Trophoblast cell (in vitro differentiated cells and primary cell): ENCODE measurements around the gene PPARD.

Experiments
- DNase-seq, 2 donors: peaks; one replicate each; pipeline ENCODE4 v3.0.0-alpha.2; 2016
- H2AFZ ChIP-seq: 2 replicates; pipeline ENCODE4 v1.6.1; 2013; ENCODE audit warnings: low read length, moderate library complexity, mild to moderate bottlenecking; ENCODE audit not compliant: insufficient read depth, poor library complexity
- H2AK5ac ChIP-seq: 2 replicates; pipeline ENCODE4 v1.6.1; 2013; ENCODE audit warnings: mild to moderate bottlenecking, low read length
- H2BK120ac ChIP-seq: 2 replicates; pipeline ENCODE4 v1.6.1; 2013; ENCODE audit warnings: low read length, mild to moderate bottlenecking, moderate library complexity; ENCODE audit not compliant: insufficient read depth, poor library complexity
- H2BK12ac ChIP-seq: 2 replicates; pipeline ENCODE4 v1.6.1; 2013; ENCODE audit warnings: mild to moderate bottlenecking, low read length, moderate library complexity
- H2BK5ac ChIP-seq: 2 replicates; pipeline ENCODE4 v1.6.1; 2013; ENCODE audit warnings: low read length, low read depth, moderate library complexity, mild to moderate bottlenecking; ENCODE audit not compliant: poor library complexity
- H3K14ac ChIP-seq: 2 replicates; pipeline ENCODE4 v1.6.1; 2013; ENCODE audit warnings: mild to moderate bottlenecking, low read length
- H3K18ac ChIP-seq: 2 replicates; pipeline ENCODE4 v1.6.1; 2013; ENCODE audit warnings: mild to moderate bottlenecking, low read length
- H3K23ac ChIP-seq: 2 replicates; pipeline ENCODE4 v1.6.1; 2013; ENCODE audit warnings: low read length
- H3K27ac ChIP-seq: 2 replicates; pipeline ENCODE4 v1.5.1; 2013; ENCODE audit warnings: low read depth, mild to moderate bottlenecking, inconsistent platforms, low read length, moderate library complexity
- H3K27me3 ChIP-seq: 2 replicates; pipeline ENCODE4 v1.6.1; 2013; ENCODE audit warnings: inconsistent platforms, mild to moderate bottlenecking, low read length, moderate library complexity; ENCODE audit not compliant: insufficient read depth
- H3K36me3 ChIP-seq, 2 experiments: 1 replicate in 1 of 2; 2 replicates in 1 of 2; pipeline ENCODE4 v1.6.1; 2013; ENCODE audit warnings: low read length in 2 of 2, mild to moderate bottlenecking in 2 of 2, moderate library complexity in 1 of 2; ENCODE audit not compliant: insufficient read depth in 2 of 2, control insufficient read depth in 1 of 2
- H3K4ac ChIP-seq: 2 replicates; pipeline ENCODE4 v1.6.1; 2013; ENCODE audit warnings: low read depth, mild to moderate bottlenecking, low read length, moderate library complexity
- H3K4me1 ChIP-seq, 2 experiments: 1 replicate in 1 of 2; 2 replicates in 1 of 2; pipeline ENCODE4 v1.6.1; 2013; ENCODE audit warnings: low read length in 2 of 2, mild to moderate bottlenecking in 2 of 2, moderate library complexity in 1 of 2; ENCODE audit not compliant: insufficient read depth in 2 of 2, control insufficient read depth in 1 of 2
- H3K4me2 ChIP-seq: 2 replicates; pipeline ENCODE4 v1.6.1; 2013; ENCODE audit warnings: inconsistent platforms, mild to moderate bottlenecking, low read length, moderate library complexity
- H3K4me3 ChIP-seq: 2 replicates; pipeline ENCODE4 v1.5.1; 2013; ENCODE audit warnings: mild to moderate bottlenecking, low read depth, low read length, inconsistent platforms
- H3K79me1 ChIP-seq: one replicate; pipeline ENCODE4 v1.6.1; 2013; ENCODE audit warnings: low read length
- H3K79me2 ChIP-seq: 2 replicates; pipeline ENCODE4 v1.6.1; 2013; ENCODE audit warnings: low read length, mild to moderate bottlenecking; ENCODE audit not compliant: control insufficient read depth, insufficient read depth, poor library complexity
- H3K9ac ChIP-seq: 2 replicates; pipeline ENCODE4 v1.6.1; 2013; ENCODE audit warnings: mild to moderate bottlenecking, low read length
- H3K9me3 ChIP-seq: 2 replicates; pipeline ENCODE4 v1.6.1; 2013; ENCODE audit warnings: low read depth, mild to moderate bottlenecking, control low read depth, inconsistent platforms, low read length; ENCODE audit not compliant: insufficient read depth
- H4K12ac ChIP-seq: 2 replicates; pipeline ENCODE4 v1.6.1; 2013; ENCODE audit warnings: low read depth, mild to moderate bottlenecking, low read length, moderate library complexity
- H4K8ac ChIP-seq: 2 replicates; pipeline ENCODE4 v1.6.1; 2013; ENCODE audit warnings: low read depth, mild to moderate bottlenecking, low read length, moderate library complexity
- H4K91ac ChIP-seq: one replicate; pipeline ENCODE4 v1.6.1; 2013; ENCODE audit warnings: low read depth, mild to moderate bottlenecking, low read length, moderate library complexity
- WGBS: extraction: QIAGEN DNeasy Blood & Tissue Kit; methylation state at CpG from one replicate; pipeline ENCODE4 v1.1.7; 2013; ENCODE audit warnings: missing lambda C conversion rate; ENCODE audit not compliant: insufficient read length, insufficient coverage; ENCODE audit errors: extremely low coverage; 5-methylcytosine and 5-hydroxymethylcytosine counted together

The PPARD gene

GRCh38 chr6:35310265-35310831, 32.0 kb upstream of the PPARD start:
- no peak overlapping the region for H3K27ac ChIP-seq
- no peaks in the 10 kb centered on the region for H3K79me1 ChIP-seq
- no peaks in the 10 kb centered on the region for H3K79me2 ChIP-seq
- peaks cover 0 to 2% of the 10 kb centered on the region in 2 experiments for H3K4me1 ChIP-seq
- no peak overlapping the region for H3K14ac ChIP-seq
- no peak overlapping the region for H2AFZ ChIP-seq
- H3K9ac ChIP-seq: no peak overlapping the region
- H3K18ac ChIP-seq: no peak overlapping the region
- H2BK5ac ChIP-seq: no peak overlapping the region
- H2BK12ac ChIP-seq: no peak overlapping the region
- H2AK5ac ChIP-seq: no peak overlapping the region
- no peak overlapping the region for H3K23ac ChIP-seq
- no peaks in the 10 kb centered on the region for H3K36me3 ChIP-seq
- peak; percentile 89 to 94 for DNase-seq
- H3K9me3 ChIP-seq: no peaks in the 10 kb centered on the region
- H4K91ac ChIP-seq: no peak overlapping the region
- H4K12ac ChIP-seq: no peak overlapping the region
- no peaks in the 10 kb centered on the region for H3K27me3 ChIP-seq
- H4K8ac ChIP-seq: no peak overlapping the region
- no peak overlapping the region for H3K4ac ChIP-seq
- no CpG with 5 or more reads among the region's 6 CpGs for WGBS
- no peak overlapping the region for H2BK120ac ChIP-seq
- no peak overlapping the region for H3K4me3 ChIP-seq
- no peak overlapping the region for H3K4me2 ChIP-seq

GRCh38 chr6:35311390-35312075, 30.8 kb upstream of the PPARD start:
- no peak overlapping the region for H3K18ac ChIP-seq
- no peak overlapping the region for H3K27ac ChIP-seq
- H3K36me3 ChIP-seq: no peaks in the 10 kb centered on the region
- no peak overlapping the region for H4K12ac ChIP-seq
- no peak overlapping the region for H2BK5ac ChIP-seq
- no peak overlapping the region for H3K9ac ChIP-seq
- DNase-seq: no peak
- no peaks in the 10 kb centered on the region for H3K79me1 ChIP-seq
- H2BK12ac ChIP-seq: no peak overlapping the region
- H3K9me3 ChIP-seq: no peaks in the 10 kb centered on the region
- H3K4me1 ChIP-seq: peaks cover 0 to 2% of the 10 kb centered on the region in 2 experiments
- H3K4ac ChIP-seq: no peak overlapping the region
- no peak overlapping the region for H2BK120ac ChIP-seq
- H2AFZ ChIP-seq: no peak overlapping the region
- no peak overlapping the region for H4K91ac ChIP-seq
- no peak overlapping the region for H2AK5ac ChIP-seq
- H3K4me2 ChIP-seq: no peak overlapping the region
- H3K79me2 ChIP-seq: no peaks in the 10 kb centered on the region
- no peak overlapping the region for H4K8ac ChIP-seq
- no peaks in the 10 kb centered on the region for H3K27me3 ChIP-seq
- no CpG with 5 or more reads among the region's 6 CpGs for WGBS
- no peak overlapping the region for H3K23ac ChIP-seq
- H3K14ac ChIP-seq: no peak overlapping the region
- no peak overlapping the region for H3K4me3 ChIP-seq

- Histone ChIP-seq H3K79me2 (no peaks in the 10 kb centered on the region), H3K27ac (no peak overlapping the region), H2BK5ac (no peak overlapping the region), H3K4me3 (no peak overlapping the region), H3K27me3 (peaks cover 3% of the 10 kb centered on the region), H2AK5ac (no peak overlapping the region), H3K79me1 (no peaks in the 10 kb centered on the region), H3K4me1 (peaks cover 0 to 2% of the 10 kb centered on the region in 2 experiments), H3K36me3 (no peaks in the 10 kb centered on the region), H2BK12ac (no peak overlapping the region), H3K18ac (no peak overlapping the region), H3K23ac (no peak overlapping the region), H2BK120ac (no peak overlapping the region), H3K4ac (no peak overlapping the region), H4K8ac (no peak overlapping the region), H2AFZ (no peak overlapping the region), H3K9me3 (no peaks in the 10 kb centered on the region), H4K12ac (no peak overlapping the region), H4K91ac (no peak overlapping the region), H3K9ac (no peak overlapping the region), H3K4me2 (no peak overlapping the region), H3K14ac (no peak overlapping the region)
- WGBS: no CpG with 5 or more reads among the region's 19 CpGs
- no peak for DNase-seq
These were observed 30.1 kb upstream of the PPARD start for GRCh38 chr6:35312076-35312800.

GRCh38 chr6:35312807-35313206, 29.6 kb upstream of the PPARD start:
- Histone ChIP-seq H3K4me3 (no peak overlapping the region), H4K12ac (no peak overlapping the region), H2AFZ (no peak overlapping the region), H3K27me3 (peaks cover 4% of the 10 kb centered on the region), H3K4me2 (no peak overlapping the region), H2BK5ac (no peak overlapping the region), H3K14ac (no peak overlapping the region), H3K23ac (no peak overlapping the region), H4K8ac (no peak overlapping the region), H3K9me3 (no peaks in the 10 kb centered on the region), H2AK5ac (no peak overlapping the region), H3K36me3 (no peaks in the 10 kb centered on the region), H2BK12ac (no peak overlapping the region), H2BK120ac (no peak overlapping the region), H3K79me2 (no peaks in the 10 kb centered on the region), H4K91ac (no peak overlapping the region), H3K79me1 (no peaks in the 10 kb centered on the region), H3K4me1 (peaks cover 4 to 5% of the 10 kb centered on the region in 2 experiments), H3K9ac (no peak overlapping the region), H3K4ac (no peak overlapping the region), H3K18ac (no peak overlapping the region), H3K27ac (no peak overlapping the region)
- WGBS: no CpG with 5 or more reads among the region's 2 CpGs
- no peak for DNase-seq
